GM20000 (cell line): ENCODE results near the gene ZFAND2A.
A peak's percentile ranks its signal among the peaks of the same experiment; 100 is the strongest.

Experiments used
- DNase-seq: peaks from one replicate; pipeline ENCODE4 v3.0.0; 2012; ENCODE audit warnings: low spot score
- CTCF ChIP-seq: IDR thresholded peaks from 2 replicates; pipeline ENCODE4 v1.5.1; 2012; ENCODE audit warnings: mild to moderate bottlenecking, control low read depth; ENCODE audit errors: extremely low read depth, missing control alignments

The ZFAND2A gene

GRCh38 chr7:1103789-1104515 is 56.0 kb downstream of the ZFAND2A start:
- no peak for TF ChIP-seq CTCF

GRCh38 chr7:1103009-1103788 is 56.8 kb downstream of the ZFAND2A start:
- peak; percentile 81 for DNase-seq
- no peak for TF ChIP-seq CTCF

More at GRCh38 chr7:1103789-1104515, 56.0 kb downstream of the ZFAND2A start:
- no peak for DNase-seq
